Ramos (cell line): ENCODE data around the gene CUZD1.
"Not testable (repeated sequence)": the region's sequence is repeated elsewhere in the genome, so short reads cannot be mapped to it uniquely, and the experiment has no call there.

Experiments used
- in situ Hi-C: fragments of 300-500 bp; cut with MboI; formaldehyde crosslinking; loops from one replicate; pipeline ENCODE4 v1.14.3; 2022; ENCODE audit warnings: low sequenced_read_pairs; ENCODE audit not compliant: unreplicated experiment

CUZD1 gene, protein sequence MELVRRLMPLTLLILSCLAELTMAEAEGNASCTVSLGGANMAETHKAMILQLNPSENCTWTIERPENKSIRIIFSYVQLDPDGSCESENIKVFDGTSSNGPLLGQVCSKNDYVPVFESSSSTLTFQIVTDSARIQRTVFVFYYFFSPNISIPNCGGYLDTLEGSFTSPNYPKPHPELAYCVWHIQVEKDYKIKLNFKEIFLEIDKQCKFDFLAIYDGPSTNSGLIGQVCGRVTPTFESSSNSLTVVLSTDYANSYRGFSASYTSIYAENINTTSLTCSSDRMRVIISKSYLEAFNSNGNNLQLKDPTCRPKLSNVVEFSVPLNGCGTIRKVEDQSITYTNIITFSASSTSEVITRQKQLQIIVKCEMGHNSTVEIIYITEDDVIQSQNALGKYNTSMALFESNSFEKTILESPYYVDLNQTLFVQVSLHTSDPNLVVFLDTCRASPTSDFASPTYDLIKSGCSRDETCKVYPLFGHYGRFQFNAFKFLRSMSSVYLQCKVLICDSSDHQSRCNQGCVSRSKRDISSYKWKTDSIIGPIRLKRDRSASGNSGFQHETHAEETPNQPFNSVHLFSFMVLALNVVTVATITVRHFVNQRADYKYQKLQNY

DNA sequence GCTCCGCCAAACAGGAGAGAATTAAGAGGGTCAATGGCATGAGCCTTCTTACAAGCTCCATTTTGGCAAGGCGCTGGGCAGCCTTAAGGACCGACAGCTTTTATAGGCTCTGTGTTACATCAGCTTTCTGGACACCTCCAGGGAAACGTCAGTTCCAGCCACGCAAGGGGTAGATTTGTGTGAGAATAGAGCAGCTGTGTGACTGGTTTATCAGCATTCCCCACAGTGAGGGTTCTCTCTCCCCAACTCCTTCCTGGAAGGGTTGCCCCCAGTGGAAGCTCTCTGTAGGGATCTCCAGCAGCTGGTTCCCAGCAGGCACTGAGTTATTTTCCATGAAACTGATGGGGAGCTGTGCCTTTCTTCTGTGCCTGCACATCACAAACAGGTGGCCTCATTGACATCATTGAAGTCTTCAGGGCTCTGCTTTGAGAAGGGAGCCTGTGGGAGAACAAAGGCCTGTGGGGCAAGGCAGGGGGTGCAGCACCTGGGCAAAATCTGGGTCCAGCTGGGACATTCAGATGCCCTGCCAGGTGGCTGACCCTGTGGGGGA is at the start of gene CUZD1:
Gene CUZD1 (minus strand): TSS at position 75 of the 550 bp plus-strand sequence. CDS start 14 bp downstream, at position 61.
- in situ Hi-C loops = no loop called here

- in situ Hi-C loops = no loop called here
Measured at GRCh38 chr10:122894261-122894944, 48.7 kb upstream of the CUZD1 start.

DNA sequence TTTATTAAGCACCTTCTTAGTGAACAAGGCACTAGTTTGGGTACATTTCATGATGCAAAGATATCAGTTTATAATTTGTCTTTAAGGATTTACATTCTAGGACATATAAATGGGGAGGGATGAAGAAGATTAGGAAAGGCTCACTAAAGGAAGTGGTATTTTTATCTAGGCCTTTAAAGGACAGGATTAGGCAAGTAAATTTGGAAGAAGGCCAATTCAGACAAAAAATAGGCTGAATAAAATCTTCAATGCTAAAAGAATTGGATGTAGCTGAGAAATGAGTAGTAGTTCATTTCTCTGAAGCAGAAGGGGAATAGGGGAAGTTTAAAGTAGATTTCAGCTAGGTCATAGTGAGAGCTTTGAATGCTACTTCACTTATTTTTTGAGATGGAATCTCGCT is 38.5 kb upstream of the CUZD1 start:
- in situ Hi-C loops = no loop called here

DNA sequence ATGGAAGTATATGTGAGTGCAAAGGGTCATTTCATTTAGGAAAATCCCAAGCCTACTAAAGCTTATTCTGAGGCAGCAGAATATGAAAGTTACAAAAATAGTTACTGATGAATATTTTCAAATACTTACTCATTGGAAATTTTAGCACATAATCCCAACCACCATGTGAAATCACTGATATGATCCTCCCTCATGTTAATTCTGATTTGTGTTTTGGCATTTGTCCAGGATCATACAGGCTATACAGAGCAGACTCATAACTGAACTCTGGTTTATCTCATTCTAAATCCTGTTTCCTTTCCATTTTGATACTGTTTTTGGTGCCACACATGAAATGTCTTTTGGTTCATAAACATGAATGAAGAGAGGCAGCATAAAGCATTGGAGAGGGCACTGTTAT is 37.1 kb upstream of the CUZD1 start:
- in situ Hi-C loops = no loop called here

GRCh38 chr10:122879339-122880273 is 33.9 kb upstream of the CUZD1 start, which contains the start of gene FAM24B:
Gene FAM24B (minus strand): TSS chr10:122879581. CDS start chr10:122850515, 29,066 bp downstream.
- in situ Hi-C loops = no loop called here

DNA sequence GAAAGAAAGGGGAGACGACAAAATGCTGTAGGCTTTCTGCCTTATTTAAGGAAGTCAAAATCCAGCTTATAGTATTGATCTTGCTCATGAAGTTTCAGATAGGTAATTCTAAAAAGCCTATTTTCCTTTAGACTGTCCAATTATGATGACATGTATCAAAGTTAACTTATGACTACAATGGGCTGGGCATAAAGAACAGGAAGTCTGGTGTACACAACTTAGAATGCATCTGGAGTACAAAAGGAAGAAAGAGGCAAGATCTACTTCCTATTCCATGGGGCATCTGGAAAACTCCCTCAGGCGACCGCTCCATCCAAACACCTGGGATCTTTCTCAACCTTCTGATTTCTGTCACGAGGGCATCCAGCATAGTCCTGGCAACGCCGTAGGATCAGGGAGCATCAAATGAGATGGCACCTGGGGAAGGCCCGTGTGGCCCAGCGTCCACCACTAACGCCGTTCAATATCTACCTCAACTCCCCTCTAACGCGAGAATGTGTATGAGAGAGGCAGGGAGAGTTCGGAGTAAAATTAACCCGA is 33.2 kb upstream of the CUZD1 start:
- in situ Hi-C loops = no loop called here

- in situ Hi-C loops = no loop called here
Measured at GRCh38 chr10:122877264-122877663, 31.6 kb upstream of the CUZD1 start.

DNA sequence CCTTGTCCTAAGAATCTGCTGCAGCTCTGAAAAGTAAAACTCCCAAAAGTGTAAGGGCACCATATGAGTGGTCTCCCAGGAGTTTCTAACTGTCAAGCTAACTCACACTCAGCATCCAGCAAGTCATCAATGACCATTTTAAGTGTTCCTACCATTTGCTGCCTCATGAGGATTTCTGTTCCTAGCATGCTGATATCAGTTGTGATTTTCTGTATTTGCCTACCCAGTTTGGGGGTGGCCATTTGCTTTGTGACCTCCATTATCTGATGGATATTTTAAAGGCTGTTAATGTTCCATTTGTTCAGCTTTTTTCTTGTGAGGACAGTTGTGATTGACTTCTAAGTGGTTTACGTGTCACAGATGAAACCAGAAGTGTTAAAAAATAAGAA is 30.8 kb upstream of the CUZD1 start:
- in situ Hi-C loops = no loop called here

DNA sequence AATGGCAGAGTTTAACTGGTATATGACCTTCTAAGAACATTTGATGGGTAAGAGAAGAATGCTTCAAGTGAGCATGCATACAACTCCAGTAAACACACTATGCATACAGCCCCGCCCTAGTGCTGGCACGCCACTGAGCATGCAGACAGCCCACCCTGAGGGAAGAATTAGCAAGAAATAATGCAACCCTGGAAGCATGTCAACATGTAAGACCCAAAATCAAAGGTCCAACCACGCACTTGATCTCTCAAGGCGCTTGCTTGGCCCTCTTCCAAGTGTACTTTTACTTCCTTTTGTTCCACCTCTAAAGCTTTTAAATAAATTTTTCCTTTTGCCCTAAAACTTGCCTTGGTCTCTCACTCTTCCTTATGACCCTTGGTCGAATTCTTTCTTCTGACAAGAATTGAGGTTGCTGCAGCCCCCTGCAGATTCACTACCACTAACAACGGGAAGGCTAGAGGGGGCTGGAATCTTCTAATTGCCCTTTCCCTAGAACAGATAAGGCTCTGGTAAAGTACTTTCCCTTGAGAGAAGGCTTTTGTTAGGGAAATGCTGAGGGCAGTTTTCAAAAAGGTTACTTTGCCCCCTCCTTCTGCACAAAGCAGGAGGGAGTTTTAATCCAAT is 30.3 kb upstream of the CUZD1 start:
- in situ Hi-C loops = no loop called here

DNA sequence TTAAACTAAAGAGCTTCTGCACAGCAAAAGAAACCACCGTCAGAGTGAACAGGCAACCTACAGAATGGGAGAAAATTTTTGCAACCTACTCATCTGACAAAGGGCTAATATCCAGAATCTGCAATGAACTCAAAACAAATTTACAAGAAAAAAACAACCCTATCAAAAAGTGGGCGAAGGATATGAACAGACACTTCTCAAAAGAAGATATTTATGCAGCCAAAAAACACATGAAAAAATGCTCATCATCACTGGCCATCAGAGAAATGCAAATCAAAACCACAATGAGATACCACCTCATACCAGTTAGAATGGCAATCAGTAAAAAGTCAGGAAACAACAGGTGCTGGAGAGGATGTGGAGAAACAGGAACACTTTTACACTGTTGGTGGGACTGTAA is 26.3 kb upstream of the CUZD1 start:
- in situ Hi-C loops = not testable (repeated sequence)

GRCh38 chr10:122868768-122869167 is 23.1 kb upstream of the CUZD1 start:
- in situ Hi-C loops = not testable (repeated sequence)

DNA sequence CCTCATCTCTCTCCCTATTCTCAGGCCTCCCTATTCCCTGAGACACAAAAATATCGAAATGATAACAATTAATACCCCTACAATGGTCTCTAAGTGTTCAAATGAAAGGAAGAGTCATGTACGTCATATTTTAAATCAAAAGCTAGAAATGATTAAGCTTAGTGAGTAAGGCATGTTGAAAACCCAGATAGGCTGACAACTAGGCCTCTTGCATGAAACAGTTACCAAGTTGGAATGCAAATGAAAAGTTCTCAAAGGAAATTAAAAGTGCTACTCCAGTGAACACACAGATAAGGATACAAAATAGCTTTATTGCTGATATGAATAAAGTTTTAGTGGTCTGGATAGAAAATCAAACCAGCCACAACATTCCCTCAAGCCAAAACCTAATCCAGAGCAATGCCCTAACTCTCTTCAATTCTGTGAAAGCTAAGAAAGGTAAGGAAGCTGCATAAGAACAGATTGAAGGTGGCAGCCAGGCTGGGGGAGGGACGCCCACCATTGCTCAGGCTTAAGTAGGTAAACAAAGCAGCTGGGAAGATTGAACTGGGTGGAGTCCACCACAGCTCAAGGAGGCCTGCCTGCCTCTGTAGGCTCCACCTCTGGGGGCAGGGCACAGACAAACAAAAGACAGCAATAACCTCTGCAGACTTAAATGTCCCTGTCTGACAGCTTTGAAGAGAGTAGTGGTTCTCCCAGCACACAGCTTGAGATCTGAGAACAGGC is 21.3 kb upstream of the CUZD1 start:
- in situ Hi-C loops = not testable (repeated sequence)

GRCh38 chr10:122864901-122865300 is 19.2 kb upstream of the CUZD1 start:
- in situ Hi-C loops = no loop called here

GRCh38 chr10:122864194-122864592 is 18.5 kb upstream of the CUZD1 start:
- in situ Hi-C loops = no loop called here

- in situ Hi-C loops = no loop called here
Measured at GRCh38 chr10:122863216-122864193, 17.8 kb upstream of the CUZD1 start.

DNA sequence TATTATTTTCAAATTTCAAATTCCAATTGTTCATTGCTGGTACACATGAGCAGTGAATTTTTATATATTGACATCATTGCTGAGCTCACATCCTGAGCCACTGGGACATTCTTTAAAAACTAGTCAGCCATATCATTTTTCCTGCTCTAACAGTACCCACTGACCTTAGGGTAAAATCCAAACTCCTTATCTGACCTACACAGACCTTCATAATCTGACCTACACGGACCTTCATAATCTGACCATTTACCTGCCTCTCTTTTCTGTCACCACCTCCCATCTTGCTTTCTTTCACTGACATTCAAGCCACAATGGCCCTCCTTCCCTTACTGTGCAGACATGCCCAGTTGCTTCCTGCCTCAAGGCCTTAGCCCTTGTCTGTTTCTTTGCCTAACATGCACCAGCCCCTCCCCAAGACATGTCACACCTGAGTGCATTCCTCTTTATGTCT is 16.1 kb upstream of the CUZD1 start:
- in situ Hi-C loops = no loop called here

DNA sequence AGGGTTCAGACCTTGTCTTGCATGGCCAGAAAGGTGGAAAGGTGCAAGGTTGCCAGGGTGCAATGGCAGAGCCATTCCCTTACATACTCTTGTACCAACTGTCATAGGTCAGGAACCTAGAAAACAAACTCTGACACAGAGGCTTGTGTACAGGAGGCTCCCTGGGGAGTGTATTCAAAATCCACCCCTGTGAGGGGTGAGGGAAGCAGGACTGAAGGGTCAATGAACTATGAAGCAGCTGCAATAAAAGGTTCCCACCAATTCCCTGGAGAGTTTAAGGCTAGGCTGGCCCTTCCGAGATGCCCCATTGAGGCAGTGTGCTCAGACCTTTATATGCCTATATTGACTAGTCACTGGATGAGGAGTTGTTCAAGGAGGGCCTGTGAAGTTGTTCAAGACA is 13.9 kb upstream of the CUZD1 start:
- in situ Hi-C loops = no loop called here
